Cardiac muscle cell (in vitro differentiated cells and primary cell): ENCODE data around the gene KCNC3. TPM values are rescaled to one million over a fixed set of nuclear protein-coding genes. Genes with fewer than 3 reads are reported as not detected.
A peak's percentile ranks its signal among the peaks of the same experiment; 100 is the strongest.

ENCODE experiments used
- DNase-seq, 2 donors: peaks; one replicate each; pipeline versions ENCODE4 v3.0.0 to v3.0.0-alpha.2; 2010 to 2017; ENCODE audit warnings: low read depth in 1 of 2, low spot score in 1 of 2
- H3K27ac ChIP-seq: fragments of 200-600 bp; sonication (generic); 2 replicates; pipeline ENCODE4 v1.5.1; 2016
- H3K27me3 ChIP-seq: fragments of 200-600 bp; sonication (generic); 2 replicates; pipeline ENCODE4 v1.6.0; 2016; ENCODE audit warnings: control low read depth
- H3K36me3 ChIP-seq: fragments of 200-600 bp; sonication (generic); 2 replicates; pipeline ENCODE4 v1.5.1; 2016; ENCODE audit warnings: control low read depth
- H3K4me1 ChIP-seq: fragments of 200-600 bp; sonication (generic); 2 replicates; pipeline ENCODE4 v1.8.1; 2017; ENCODE audit warnings: low read depth, mild to moderate bottlenecking, mixed run types
- H3K4me3 ChIP-seq: fragments of 200-600 bp; sonication (generic); 2 replicates; pipeline ENCODE4 v1.5.1; 2016; ENCODE audit warnings: mild to moderate bottlenecking
- H3K9me3 ChIP-seq: fragments of 200-600 bp; sonication (generic); 2 replicates; pipeline ENCODE4 v1.5.1; 2017; ENCODE audit warnings: low read depth, mild to moderate bottlenecking, control low read depth
- CTCF ChIP-seq: IDR thresholded peaks from 2 replicates; pipeline ENCODE4 v1.5.1; 2012; ENCODE audit warnings: low read depth, mild to moderate bottlenecking, low read length
- polyA plus RNA-seq: library from polyadenylated mRNA; unstranded; fragments of >200 nt; fragmentation: Nextera tagmentation; extraction: Ambion mirVana; gene quantifications from 2 replicates; pipeline ENCODE4 v1.2.1, GENCODE V29; 2016
- total RNA-seq: library from RNA; depleted of rRNA; stranded (reverse); fragments of >200 nt; gene quantifications from 2 replicates; pipeline ENCODE4 v1.2.3, GENCODE V29; 2016

KCNC3 gene
- total and polyA plus RNA-seq, 2 experiments from 2014 or later, result 6.9 to 8.2 TPM

DNA sequence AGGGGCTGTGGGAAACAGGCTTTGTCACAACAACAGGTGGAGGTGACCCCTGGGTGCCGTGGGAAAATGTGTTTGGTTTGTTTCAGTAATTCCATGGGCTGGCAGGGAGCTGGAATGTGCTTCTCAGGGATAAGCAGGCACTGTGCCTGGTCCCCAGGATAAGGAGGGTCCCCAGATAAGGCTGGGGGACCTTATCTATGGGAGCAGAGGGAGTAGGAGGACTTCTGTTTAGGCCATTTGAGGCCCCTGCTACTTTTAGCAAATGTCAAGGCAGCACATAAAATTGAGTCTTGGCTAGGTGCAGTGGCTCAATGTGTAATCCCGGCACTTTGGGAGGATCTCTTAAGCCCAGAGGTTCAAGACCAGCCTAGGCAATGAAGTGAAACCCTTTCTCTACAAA lies 59.5 kb downstream of the KCNC3 start:
- no peak for TF ChIP-seq CTCF
- Histone ChIP-seq H3K4me3 (no peak overlapping the region), H3K36me3 (no peaks in the 10 kb centered on the region), H3K27ac (no peak overlapping the region), H3K4me1 (peaks cover under 1% of the 10 kb centered on the region), H3K9me3 (no peaks in the 10 kb centered on the region), H3K27me3 (no peaks in the 10 kb centered on the region)
- no peak for DNase-seq

- TF ChIP-seq CTCF, result no peak
- H3K27me3 ChIP-seq, result no peaks in the 10 kb centered on the region
- DNase-seq, result no peak
Observed at GRCh38 chr19:50268501-50268900, 60.7 kb downstream of the KCNC3 start.

DNA sequence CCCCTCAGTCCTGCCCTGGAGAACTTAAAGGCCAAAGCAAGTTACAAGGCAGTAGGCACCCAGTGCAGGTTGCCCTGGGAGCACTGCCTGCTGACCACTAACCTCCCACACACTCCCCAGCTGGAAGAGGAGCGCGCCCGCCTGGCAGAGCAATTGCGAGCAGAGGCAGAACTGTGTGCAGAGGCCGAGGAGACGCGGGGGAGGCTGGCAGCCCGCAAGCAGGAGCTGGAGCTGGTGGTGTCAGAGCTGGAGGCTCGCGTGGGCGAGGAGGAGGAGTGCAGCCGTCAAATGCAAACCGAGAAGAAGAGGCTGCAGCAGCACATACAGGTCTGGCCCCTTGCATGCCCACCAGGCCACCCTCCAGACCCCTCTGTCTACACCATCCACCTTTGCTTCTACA lies 61.1 kb downstream of the KCNC3 start:
- H3K27ac ChIP-seq, result no peak overlapping the region
- peak in 1 of 2 donors; percentile 13 for DNase-seq
- no peaks in the 10 kb centered on the region for H3K4me1 ChIP-seq
- no peaks in the 10 kb centered on the region for H3K36me3 ChIP-seq
- no peaks in the 10 kb centered on the region for H3K9me3 ChIP-seq
- no peak for TF ChIP-seq CTCF
- H3K4me3 ChIP-seq, result no peak overlapping the region
- H3K27me3 ChIP-seq, result no peaks in the 10 kb centered on the region

More at GRCh38 chr19:50268501-50268900, 60.7 kb downstream of the KCNC3 start:
- Histone ChIP-seq H3K4me3 (no peak overlapping the region), H3K36me3 (no peaks in the 10 kb centered on the region), H3K9me3 (no peaks in the 10 kb centered on the region), H3K27ac (no peak overlapping the region), H3K4me1 (no peaks in the 10 kb centered on the region)

GRCh38 chr19:50266896-50267295 lies 62.3 kb downstream of the KCNC3 start:
- TF ChIP-seq CTCF, result no peak
- Histone ChIP-seq H3K9me3 (no peaks in the 10 kb centered on the region), H3K27ac (no peak overlapping the region), H3K36me3 (no peaks in the 10 kb centered on the region), H3K4me1 (no peaks in the 10 kb centered on the region), H3K4me3 (no peak overlapping the region), H3K27me3 (no peaks in the 10 kb centered on the region)
- no peak for DNase-seq

GRCh38 chr19:50266041-50266440 lies 63.1 kb downstream of the KCNC3 start:
- Histone ChIP-seq H3K4me3 (no peak overlapping the region), H3K27me3 (no peaks in the 10 kb centered on the region), H3K4me1 (no peaks in the 10 kb centered on the region), H3K36me3 (no peaks in the 10 kb centered on the region), H3K27ac (no peak overlapping the region), H3K9me3 (no peaks in the 10 kb centered on the region)
- no peak for DNase-seq
- no peak for TF ChIP-seq CTCF
